GM12875 (cell line): ENCODE data around the gene PNMT.

Experiments
- H3K4me3 ChIP-seq: one replicate; pipeline ENCODE4 v1.5.1; 2011; ENCODE audit warnings: low read depth, low read length, control low read depth
- CTCF ChIP-seq: IDR thresholded peaks from 2 replicates; pipeline ENCODE4 v1.5.1; 2011; ENCODE audit warnings: low read depth, mild to moderate bottlenecking, control low read depth, inconsistent platforms, low read length, moderate library complexity, borderline replicate concordance; ENCODE audit not compliant: insufficient read depth

PNMT gene

GRCh38 chr17:39702901-39703893 is 34.9 kb downstream of the PNMT start:
- no peak overlapping the region for H3K4me3 ChIP-seq

GRCh38 chr17:39703913-39704312 is 35.7 kb downstream of the PNMT start:
- no peak for TF ChIP-seq CTCF
- H3K4me3 ChIP-seq, result no peak overlapping the region

More at GRCh38 chr17:39702901-39703893, 34.9 kb downstream of the PNMT start:
- TF ChIP-seq CTCF, result no peak

GRCh38 chr17:39704821-39705551 is 36.7 kb downstream of the PNMT start:
- H3K4me3 ChIP-seq, result no peak overlapping the region
- TF ChIP-seq CTCF, result no peak

- no peak for TF ChIP-seq CTCF
- H3K4me3 ChIP-seq, result no peak overlapping the region
Measured at GRCh38 chr17:39705786-39706348, 37.6 kb downstream of the PNMT start.

- H3K4me3 ChIP-seq, result no peak overlapping the region
Measured at GRCh38 chr17:39706383-39706782, 38.1 kb downstream of the PNMT start.

GRCh38 chr17:39706921-39707337 is 38.7 kb downstream of the PNMT start:
- TF ChIP-seq CTCF, result no peak
- no peak overlapping the region for H3K4me3 ChIP-seq

More at GRCh38 chr17:39706383-39706782, 38.1 kb downstream of the PNMT start:
- TF ChIP-seq CTCF, result no peak
